Astrocyte of the cerebellum (primary cell): ENCODE results near the gene LHPP.

ENCODE experiments used
- DNase-seq: peaks from one replicate; pipeline ENCODE4 v3.0.0-alpha.2; 2011; ENCODE audit warnings: low read depth
- H3K4me3 ChIP-seq: 2 replicates; pipeline ENCODE4 v1.5.1; 2011; ENCODE audit warnings: mild to moderate bottlenecking, low read depth, low read length, moderate library complexity
- CTCF ChIP-seq: IDR thresholded peaks from 2 replicates; pipeline ENCODE4 v1.5.1; 2012; ENCODE audit warnings: low read length, low read depth, moderate library complexity, mild to moderate bottlenecking; ENCODE audit errors: missing control alignments
- in situ Hi-C: cut with HindIII; loops from 2 replicates; pipeline ENCODE4 v1.10.0; 2017; ENCODE audit warnings: low sequenced_read_pairs

Gene LHPP

GRCh38 chr10:124478515-124478914, 16.9 kb downstream of the LHPP start:
- no peak for DNase-seq
- no peak for TF ChIP-seq CTCF
- H3K4me3 ChIP-seq = no peak overlapping the region
- in situ Hi-C loops = no loop called here

- in situ Hi-C loops = no loop called here
- DNase-seq = no peak
- H3K4me3 ChIP-seq = no peak overlapping the region
- TF ChIP-seq CTCF = no peak
These were observed 19.2 kb downstream of the LHPP start for GRCh38 chr10:124480860-124481259.

- in situ Hi-C loops = no loop called here
- DNase-seq = no peak
- TF ChIP-seq CTCF = no peak
- no peak overlapping the region for H3K4me3 ChIP-seq
These were observed 20.1 kb downstream of the LHPP start for GRCh38 chr10:124481717-124482116.

- TF ChIP-seq CTCF = no peak
- no peak for DNase-seq
- in situ Hi-C loops = no loop called here
- no peak overlapping the region for H3K4me3 ChIP-seq
These were observed 20.7 kb downstream of the LHPP start for GRCh38 chr10:124482236-124482800.

GRCh38 chr10:124482876-124483275, 21.3 kb downstream of the LHPP start:
- no peak overlapping the region for H3K4me3 ChIP-seq
- no peak for TF ChIP-seq CTCF
- no peak for DNase-seq
- in situ Hi-C loops = no loop called here

GRCh38 chr10:124484031-124484430, 22.4 kb downstream of the LHPP start:
- DNase-seq = no peak
- in situ Hi-C loops = no loop called here
- H3K4me3 ChIP-seq = no peak overlapping the region
- no peak for TF ChIP-seq CTCF

GRCh38 chr10:124484661-124485060, 23.0 kb downstream of the LHPP start:
- no peak for TF ChIP-seq CTCF
- in situ Hi-C loops = no loop called here
- no peak for DNase-seq

More at GRCh38 chr10:124484661-124485060, 23.0 kb downstream of the LHPP start:
- H3K4me3 ChIP-seq = no peak overlapping the region
